Neural progenitor cell (in vitro differentiated cells): Measurements from ENCODE around the gene CYBRD1.

ENCODE experiments used
- CTCF ChIP-seq: fragments of 200-600 bp; sonication (generic); IDR thresholded peaks from 2 replicates; pipeline ENCODE4 v1.5.1; 2017; ENCODE audit warnings: antibody characterized with exemption, mild to moderate bottlenecking
- EZH2 ChIP-seq: fragments of 200-600 bp; sonication (generic); IDR thresholded peaks from 2 replicates; pipeline ENCODE4 v1.6.1; 2017; ENCODE audit warnings: antibody characterized with exemption, mild to moderate bottlenecking, moderate library complexity

- TF ChIP-seq CTCF (no peak), EZH2 (no peak)
These were observed 34.4 kb upstream of the CYBRD1 start for GRCh38 chr2:171487803-171488259.
